ENCODE results near the gene ZHX3. TPM values are rescaled to one million over a fixed set of nuclear protein-coding genes. Genes with fewer than 3 reads are reported as not detected.
A peak's percentile ranks its signal among the peaks of the same experiment; 100 is the strongest.

Gene ZHX3
- total and polyA plus RNA-seq, 2 of the 13 experiments (the other 11 are each of a cell fraction or from before 2014, with no cell fraction given) = 8.4 to 11.7 TPM

DNA sequence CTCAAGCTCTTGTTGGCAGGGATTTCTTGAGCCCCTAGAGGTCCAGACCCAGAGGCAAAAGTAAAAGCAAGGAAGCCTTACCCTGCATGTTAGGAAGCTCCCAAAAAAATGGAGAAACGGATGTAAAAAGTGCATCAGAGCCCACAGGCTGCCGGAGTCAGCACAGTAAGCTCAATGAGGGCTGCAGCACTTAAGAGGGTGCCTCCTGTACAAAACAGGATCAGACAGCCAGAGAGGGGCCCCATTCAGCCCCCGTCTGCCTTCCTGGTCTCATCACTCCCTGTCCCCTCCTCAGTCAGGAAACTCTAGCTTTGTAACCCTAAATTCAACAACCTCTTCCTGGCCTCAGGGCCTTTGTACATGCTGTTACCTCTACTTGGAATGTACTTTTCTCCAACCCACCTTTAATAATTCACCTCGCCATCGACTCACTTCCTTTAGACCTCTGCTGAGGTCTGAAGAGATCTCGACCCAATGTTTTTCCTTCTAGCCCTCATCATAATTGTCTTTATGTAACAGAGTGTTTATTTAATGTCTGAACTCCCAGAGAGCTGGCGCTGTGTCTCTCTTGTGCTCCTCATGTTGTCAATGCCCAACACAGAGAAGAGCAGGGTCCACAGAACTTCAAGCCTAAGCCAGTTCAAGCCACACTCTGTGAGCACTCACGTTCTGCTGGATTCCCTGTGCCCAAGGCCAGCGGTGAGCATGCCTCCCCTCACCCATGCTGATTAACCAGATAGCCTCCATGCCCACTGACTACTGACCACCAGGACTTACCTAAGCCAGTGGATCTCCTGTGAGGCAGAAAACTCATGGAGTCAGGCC lies 183.0 kb downstream of the ZHX3 start (continued):
- TF ChIP-seq ATRX (CRISPR knock-in tag; IDR thresholded peaks at IDR 0.05; ENCODE audit: borderline replicate concordance) = no peak
- no peak for TF ChIP-seq KDM2A (CRISPR knock-in tag; IDR thresholded peaks at IDR 0.05; ENCODE audit: borderline replicate concordance, low read depth)
- TF ChIP-seq, protein P1, sequence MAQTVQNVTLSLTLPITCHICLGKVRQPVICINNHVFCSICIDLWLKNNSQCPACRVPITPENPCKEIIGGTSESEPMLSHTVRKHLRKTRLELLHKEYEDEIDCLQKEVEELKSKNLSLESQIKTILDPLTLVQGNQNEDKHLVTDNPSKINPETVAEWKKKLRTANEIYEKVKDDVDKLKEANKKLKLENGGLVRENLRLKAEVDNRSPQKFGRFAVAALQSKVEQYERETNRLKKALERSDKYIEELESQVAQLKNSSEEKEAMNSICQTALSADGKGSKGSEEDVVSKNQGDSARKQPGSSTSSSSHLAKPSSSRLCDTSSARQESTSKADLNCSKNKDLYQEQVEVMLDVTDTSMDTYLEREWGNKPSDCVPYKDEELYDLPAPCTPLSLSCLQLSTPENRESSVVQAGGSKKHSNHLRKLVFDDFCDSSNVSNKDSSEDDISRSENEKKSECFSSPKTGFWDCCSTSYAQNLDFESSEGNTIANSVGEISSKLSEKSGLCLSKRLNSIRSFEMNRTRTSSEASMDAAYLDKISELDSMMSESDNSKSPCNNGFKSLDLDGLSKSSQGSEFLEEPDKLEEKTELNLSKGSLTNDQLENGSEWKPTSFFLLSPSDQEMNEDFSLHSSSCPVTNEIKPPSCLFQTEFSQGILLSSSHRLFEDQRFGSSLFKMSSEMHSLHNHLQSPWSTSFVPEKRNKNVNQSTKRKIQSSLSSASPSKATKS (CRISPR knock-in tag; IDR thresholded peaks at IDR 0.05) = no peak
- TF ChIP-seq KDM4B (CRISPR knock-in tag; IDR thresholded peaks at IDR 0.05) = no peak
- TF ChIP-seq SIN3A (IDR thresholded peaks at IDR 0.05; ENCODE audit: borderline replicate concordance, low read depth, low read length) = no peak
- no peak for TF ChIP-seq ZBTB42 (CRISPR knock-in tag; IDR thresholded peaks at IDR 0.05)
- peak; percentile 9; the same call in 1 of the 3 replicates for TF ChIP-seq MXI1 (IDR thresholded peaks at IDR 0.05; ENCODE audit: borderline replicate concordance, low read depth, low read length)
- TF ChIP-seq, protein P2, sequence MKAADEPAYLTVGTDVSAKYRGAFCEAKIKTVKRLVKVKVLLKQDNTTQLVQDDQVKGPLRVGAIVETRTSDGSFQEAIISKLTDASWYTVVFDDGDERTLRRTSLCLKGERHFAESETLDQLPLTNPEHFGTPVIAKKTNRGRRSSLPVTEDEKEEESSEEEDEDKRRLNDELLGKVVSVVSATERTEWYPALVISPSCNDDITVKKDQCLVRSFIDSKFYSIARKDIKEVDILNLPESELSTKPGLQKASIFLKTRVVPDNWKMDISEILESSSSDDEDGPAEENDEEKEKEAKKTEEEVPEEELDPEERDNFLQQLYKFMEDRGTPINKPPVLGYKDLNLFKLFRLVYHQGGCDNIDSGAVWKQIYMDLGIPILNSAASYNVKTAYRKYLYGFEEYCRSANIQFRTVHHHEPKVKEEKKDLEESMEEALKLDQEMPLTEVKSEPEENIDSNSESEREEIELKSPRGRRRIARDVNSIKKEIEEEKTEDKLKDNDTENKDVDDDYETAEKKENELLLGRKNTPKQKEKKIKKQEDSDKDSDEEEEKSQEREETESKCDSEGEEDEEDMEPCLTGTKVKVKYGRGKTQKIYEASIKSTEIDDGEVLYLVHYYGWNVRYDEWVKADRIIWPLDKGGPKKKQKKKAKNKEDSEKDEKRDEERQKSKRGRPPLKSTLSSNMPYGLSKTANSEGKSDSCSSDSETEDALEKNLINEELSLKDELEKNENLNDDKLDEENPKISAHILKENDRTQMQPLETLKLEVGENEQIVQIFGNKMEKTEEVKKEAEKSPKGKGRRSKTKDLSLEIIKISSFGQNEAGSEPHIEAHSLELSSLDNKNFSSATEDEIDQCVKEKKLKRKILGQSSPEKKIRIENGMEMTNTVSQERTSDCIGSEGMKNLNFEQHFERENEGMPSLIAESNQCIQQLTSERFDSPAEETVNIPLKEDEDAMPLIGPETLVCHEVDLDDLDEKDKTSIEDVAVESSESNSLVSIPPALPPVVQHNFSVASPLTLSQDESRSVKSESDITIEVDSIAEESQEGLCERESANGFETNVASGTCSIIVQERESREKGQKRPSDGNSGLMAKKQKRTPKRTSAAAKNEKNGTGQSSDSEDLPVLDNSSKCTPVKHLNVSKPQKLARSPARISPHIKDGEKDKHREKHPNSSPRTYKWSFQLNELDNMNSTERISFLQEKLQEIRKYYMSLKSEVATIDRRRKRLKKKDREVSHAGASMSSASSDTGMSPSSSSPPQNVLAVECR (CRISPR knock-in tag; IDR thresholded peaks at IDR 0.05; ENCODE audit: borderline replicate concordance) = peak; percentile 58
